ENCODE data around the gene TESK2.

Gene TESK2

GRCh38 chr1:45455162-45455561 lies 35.8 kb downstream of the TESK2 start:
- H3K4me3 ChIP-seq (ENCODE audit: low read length) = no peak overlapping the region
- no peak for TF ChIP-seq CTCF (conservative IDR thresholded peaks at IDR 0.05; ENCODE audit: low read length)
- DNase-seq (ENCODE audit: low read depth) = no peak

GRCh38 chr1:45454464-45454863 lies 36.5 kb downstream of the TESK2 start:
- no peak for DNase-seq (ENCODE audit: low read depth)
- no peak overlapping the region for H3K4me3 ChIP-seq (ENCODE audit: low read length)
- no peak for TF ChIP-seq CTCF (conservative IDR thresholded peaks at IDR 0.05; ENCODE audit: low read length)

- H3K4me3 ChIP-seq (ENCODE audit: low read length) = no peak overlapping the region
- TF ChIP-seq CTCF (conservative IDR thresholded peaks at IDR 0.05; ENCODE audit: low read length) = no peak
These were observed 38.5 kb downstream of the TESK2 start for GRCh38 chr1:45452503-45452902.

DNA sequence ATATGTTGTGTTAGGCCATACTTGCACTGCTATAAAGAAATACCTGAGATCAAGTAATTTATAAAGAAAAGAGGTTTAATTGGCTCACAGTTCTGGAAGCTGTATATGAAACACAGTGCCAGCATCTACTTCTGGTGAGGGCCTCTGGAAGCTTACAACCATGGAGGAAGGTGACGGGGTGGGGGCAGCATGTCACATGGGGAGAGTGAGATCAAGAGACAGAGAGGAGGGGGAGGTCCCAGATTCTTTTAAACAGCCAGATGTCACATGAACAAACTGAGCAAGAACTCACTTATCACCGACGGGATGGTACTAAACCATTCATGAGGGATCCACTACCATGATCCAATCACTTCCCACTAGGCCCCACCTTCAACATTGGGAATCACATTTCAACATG lies 42.6 kb downstream of the TESK2 start:
- DNase-seq (ENCODE audit: low read depth) = no peak
- H3K4me3 ChIP-seq (ENCODE audit: low read length) = no peak overlapping the region
- no peak for TF ChIP-seq CTCF (conservative IDR thresholded peaks at IDR 0.05; ENCODE audit: low read length)

More at GRCh38 chr1:45452503-45452902, 38.5 kb downstream of the TESK2 start:
- DNase-seq (ENCODE audit: low read depth) = no peak

- DNase-seq (ENCODE audit: low read depth) = no peak
- no peak for TF ChIP-seq CTCF (conservative IDR thresholded peaks at IDR 0.05; ENCODE audit: low read length)
- H3K4me3 ChIP-seq (ENCODE audit: low read length) = no peak overlapping the region
These were observed 43.9 kb downstream of the TESK2 start for GRCh38 chr1:45446950-45447672.

GRCh38 chr1:45446530-45446929 lies 44.4 kb downstream of the TESK2 start:
- H3K4me3 ChIP-seq (ENCODE audit: low read length) = no peak overlapping the region
- DNase-seq (ENCODE audit: low read depth) = no peak
- TF ChIP-seq CTCF (conservative IDR thresholded peaks at IDR 0.05; ENCODE audit: low read length) = no peak

- no peak for DNase-seq (ENCODE audit: low read depth)
- H3K4me3 ChIP-seq (ENCODE audit: low read length) = no peak overlapping the region
- no peak for TF ChIP-seq CTCF (conservative IDR thresholded peaks at IDR 0.05; ENCODE audit: low read length)
These were observed 46.3 kb downstream of the TESK2 start for GRCh38 chr1:45444609-45445131.

Measured in AG10803 (cell line).